Panc1 (cell line): ENCODE measurements around the gene TBL1Y. TPM values are rescaled to one million over a fixed set of nuclear protein-coding genes. Genes with fewer than 3 reads are reported as not detected.

Experiments
- ATAC-seq: fragments of 200-7000 bp; cut with Tn5 transposase; 2 replicates; pipeline ENCODE4 v1.9.1; 2020; ENCODE audit warnings: mild to moderate bottlenecking, moderate library complexity
- BruUV-seq: library from RNA; stranded (reverse); fragments of 400-500 nt; replicated peaks from 2 replicates; lab custom pipeline; 2021; lab: Mats Ljungman, UMichigan
- CTCF ChIA-PET: fragments of 300-600 bp; sonication (Branson Sonifier 250); formaldehyde crosslinking; loops from one replicate; lab custom pipeline; 2022; ENCODE audit warnings: antibody characterized with exemption; lab: Charles Lee
- POLR2A ChIA-PET: fragments of 300-600 bp; sonication (Branson Sonifier 250); formaldehyde crosslinking; loops from one replicate; lab custom pipeline; 2022; ENCODE audit warnings: antibody characterized with exemption; lab: Charles Lee
- DNase-seq: peaks from one replicate; pipeline ENCODE4 v3.0.0-alpha.2; 2010; ENCODE audit warnings: low read depth, low spot score
- H3K27ac ChIP-seq: 2 replicates; pipeline ENCODE4 v1.5.1; 2011; ENCODE audit warnings: mild to moderate bottlenecking, low read length, inconsistent platforms
- H3K27me3 ChIP-seq: fragments of 200-500 bp; sonication (Bioruptor generic); 2 replicates; pipeline ENCODE4 v1.6.0; 2014; ENCODE audit warnings: low read length, inconsistent platforms; ENCODE audit not compliant: control insufficient read depth, insufficient read depth
- H3K36me3 ChIP-seq: fragments of 200-500 bp; sonication (Bioruptor generic); 2 replicates; pipeline ENCODE4 v1.5.1; 2014; ENCODE audit warnings: inconsistent platforms, mild to moderate bottlenecking, low read length, moderate library complexity; ENCODE audit not compliant: control insufficient read depth, insufficient read depth
- H3K4me1 ChIP-seq: 2 replicates; pipeline ENCODE4 v1.5.1; 2011; ENCODE audit warnings: inconsistent platforms, mild to moderate bottlenecking, low read length, moderate library complexity; ENCODE audit not compliant: control insufficient read depth, insufficient read depth
- H3K4me3 ChIP-seq, 2 experiments: 2 replicates each; pipeline ENCODE4 v1.5.1; 2011 to 2012; ENCODE audit warnings: low read depth in 2 of 2, low read length in 2 of 2, mild to moderate bottlenecking in 2 of 2, inconsistent platforms in 1 of 2, moderate library complexity in 1 of 2
- H3K9me3 ChIP-seq: fragments of 200-500 bp; sonication (Bioruptor generic); 2 replicates; pipeline ENCODE4 v1.5.1; 2014; ENCODE audit warnings: low read depth, mild to moderate bottlenecking, inconsistent platforms, low read length, moderate library complexity; ENCODE audit not compliant: control insufficient read depth, insufficient read depth
- CTCF ChIP-seq: fragments of 450-650 bp; IDR thresholded peaks from 2 replicates; pipeline ENCODE4 v1.5.1; 2017; ENCODE audit warnings: mild to moderate bottlenecking
- POLR2AphosphoS5 ChIP-seq: IDR thresholded peaks from 2 replicates; pipeline ENCODE4 v1.6.1; 2012; ENCODE audit warnings: mild to moderate bottlenecking, low read depth, low read length, moderate library complexity
- REST ChIP-seq, 2 experiments: IDR thresholded peaks; 2 replicates each; pipeline ENCODE4 v1.6.1; 2011 to 2012; ENCODE audit warnings: low read depth in 2 of 2, control low read depth in 1 of 2, low read length in 1 of 2, mild to moderate bottlenecking in 1 of 2, moderate library complexity in 1 of 2; ENCODE audit not compliant: insufficient read depth in 1 of 2
- SIN3A ChIP-seq: IDR thresholded peaks from 2 replicates; pipeline ENCODE4 v1.6.1; 2012; ENCODE audit warnings: low read depth, mild to moderate bottlenecking, low read length, moderate library complexity, borderline replicate concordance; ENCODE audit not compliant: insufficient read depth
- TCF7L2 ChIP-seq: IDR thresholded peaks from 2 replicates; pipeline ENCODE4 v1.6.1; 2011; ENCODE audit warnings: mild to moderate bottlenecking, low read depth, low read length, inconsistent platforms
- in situ Hi-C: cut with HindIII; loops from 2 replicates; pipeline ENCODE4 v1.10.0; 2016; ENCODE audit warnings: low sequenced_read_pairs, low pct_unique_long_range_greater_than_20kb
- intact Hi-C: fragments of 100-400 bp; cut with micrococcal nuclease; formaldehyde crosslinking; loops from one replicate; pipeline ENCODE4 v1.10.0; 2022; ENCODE audit not compliant: unreplicated experiment
- total RNA-seq: library from RNA; stranded (reverse); gene quantifications from one replicate; pipeline ENCODE4 v1.2.1, GENCODE V29; 2021; ENCODE audit not compliant: unreplicated experiment

Gene TBL1Y
- total RNA-seq, 1 experiment from 2014 or later, result not detected

GRCh38 chrY:7017244-7018080 is 107.0 kb downstream of the TBL1Y start:
- TF ChIP-seq REST (IDR thresholded peaks at IDR 0.05; ENCODE audit: insufficient read depth in 1 of 2, low read depth in 2 of 2, low read length in 1 of 2) (no peak), CTCF (no peak), POLR2AphosphoS5 (no peak), TCF7L2 (no peak), SIN3A (no peak)
- H3K4me1 ChIP-seq, result no peaks in the 10 kb centered on the region
- no peak for ATAC-seq
- no peak for DNase-seq
- no peaks in the 10 kb centered on the region for H3K9me3 ChIP-seq
- ChIA-PET CTCF (no interaction called here), POLR2A (no interaction called here)
- no peak overlapping the region for H3K4me3 ChIP-seq
- in situ Hi-C loops, result no loop called here
- no peaks in the 10 kb centered on the region for H3K36me3 ChIP-seq
- H3K27me3 ChIP-seq, result no peaks in the 10 kb centered on the region
- no peak overlapping the region for H3K27ac ChIP-seq
- intact Hi-C loops, result no loop called here
- BruUV-seq, result no TSS peak

GRCh38 chrY:7039037-7039436 is 128.5 kb downstream of the TBL1Y start:
- Histone ChIP-seq H3K9me3 (no peaks in the 10 kb centered on the region), H3K4me1 (no peaks in the 10 kb centered on the region), H3K27me3 (no peaks in the 10 kb centered on the region), H3K4me3 (no peak overlapping the region), H3K27ac (no peak overlapping the region), H3K36me3 (no peaks in the 10 kb centered on the region)
- in situ Hi-C loops, result no loop called here
- ChIA-PET POLR2A (no interaction called here), CTCF (no interaction called here)
- intact Hi-C loops, result no loop called here
- ATAC-seq, result no peak
- no TSS peak for BruUV-seq
- no peak for DNase-seq
- TF ChIP-seq POLR2AphosphoS5, result no peak
- TF ChIP-seq REST (IDR thresholded peaks at IDR 0.05; ENCODE audit: insufficient read depth in 1 of 2, low read depth in 2 of 2, low read length in 1 of 2), result no peak
- no peak for TF ChIP-seq SIN3A
- no peak for TF ChIP-seq TCF7L2
- no peak for TF ChIP-seq CTCF
